Activated effector memory CD4-positive, alpha-beta T cell treated with anti-CD3 and anti-CD28 coated beads, Interleukin-2, amount 50 U/mL, for 16 hours (primary cell): Measurements from ENCODE around the gene MID1.

ENCODE experiments used
- DNase-seq: peaks from one replicate; pipeline ENCODE4 v3.0.0-alpha.2; 2020

The MID1 gene

DNA sequence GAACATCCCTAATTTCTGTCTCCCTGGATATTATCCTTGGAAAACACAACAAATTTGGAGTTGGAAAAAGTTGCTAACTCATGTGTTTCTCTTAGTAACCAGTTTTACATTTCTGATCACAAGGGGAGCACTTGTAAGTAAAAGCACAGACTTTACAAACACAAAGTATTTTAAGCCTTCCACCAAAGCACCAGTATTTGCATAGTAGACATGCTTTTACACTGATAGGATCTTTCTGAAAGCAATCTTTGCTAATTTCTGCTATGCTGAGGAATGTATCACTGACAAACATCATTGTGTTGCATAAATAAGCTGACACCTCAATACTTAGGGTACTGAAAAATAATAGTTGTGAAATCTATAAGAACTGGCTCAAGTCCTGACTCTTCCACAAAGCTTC lies 100.6 kb downstream of the MID1 start:
- no peak for DNase-seq

DNA sequence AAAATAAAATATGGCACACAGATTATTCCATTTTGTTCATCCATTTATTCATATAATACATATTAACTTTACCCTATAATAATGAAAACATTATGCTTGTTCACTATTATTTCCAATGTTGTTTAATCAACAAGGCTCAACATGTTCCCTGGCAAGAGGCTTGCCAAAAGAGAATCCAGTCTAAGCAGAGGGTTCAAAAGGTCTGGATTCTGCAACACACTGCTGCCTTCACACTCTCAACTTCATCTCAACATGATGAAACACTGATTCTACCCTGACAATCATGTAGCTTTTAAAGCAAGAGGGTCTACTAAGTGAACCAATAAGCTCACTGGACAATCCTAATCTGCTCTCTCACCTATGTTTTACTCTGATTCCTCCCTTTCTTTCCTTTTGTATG lies 101.1 kb downstream of the MID1 start:
- no peak for DNase-seq

DNA sequence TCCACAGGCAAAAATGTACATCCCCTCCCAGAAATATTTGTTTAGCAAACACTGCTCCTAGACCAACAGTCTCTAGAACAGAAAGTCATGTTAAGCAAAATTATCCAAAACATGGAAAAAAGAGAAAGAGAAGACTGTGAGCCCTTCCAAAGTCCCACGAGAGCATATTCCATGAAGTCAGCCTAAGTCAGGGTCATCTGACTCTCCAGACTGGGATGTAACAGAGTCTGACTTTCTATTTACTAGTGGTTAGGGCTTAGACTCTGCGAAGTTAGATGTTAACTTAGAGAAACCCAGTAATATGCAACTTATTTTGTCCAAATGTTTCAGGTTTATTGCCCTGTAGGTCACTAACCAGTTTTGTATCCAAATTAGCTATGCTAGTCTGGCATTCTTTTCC lies 102.3 kb downstream of the MID1 start:
- no peak for DNase-seq

DNA sequence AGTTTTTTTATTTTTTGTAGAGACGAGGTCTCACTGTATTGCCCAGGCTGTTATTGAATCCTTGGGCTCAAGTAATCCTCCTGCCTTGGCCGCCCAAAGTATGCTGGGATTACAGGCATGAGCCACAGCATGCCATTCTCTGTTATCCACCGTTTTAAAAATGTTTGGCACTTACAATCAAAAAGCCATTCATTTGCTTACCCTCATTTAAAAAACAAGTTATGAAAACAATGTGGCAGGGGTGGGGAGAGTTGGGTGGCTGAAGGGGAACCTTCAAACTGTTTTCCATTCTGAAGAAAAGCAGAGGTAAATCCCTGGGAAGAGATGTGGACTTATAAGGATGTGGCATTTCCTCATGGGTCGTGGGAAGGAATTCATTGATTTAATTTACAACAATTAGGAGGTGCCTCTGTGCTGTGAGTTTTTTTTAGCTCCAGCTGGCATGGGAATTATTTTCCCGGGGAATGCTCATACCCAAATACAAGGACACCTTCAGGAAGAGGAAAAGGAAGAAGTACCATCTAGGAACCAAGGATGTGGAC lies 103.5 kb downstream of the MID1 start:
- no peak for DNase-seq

DNA sequence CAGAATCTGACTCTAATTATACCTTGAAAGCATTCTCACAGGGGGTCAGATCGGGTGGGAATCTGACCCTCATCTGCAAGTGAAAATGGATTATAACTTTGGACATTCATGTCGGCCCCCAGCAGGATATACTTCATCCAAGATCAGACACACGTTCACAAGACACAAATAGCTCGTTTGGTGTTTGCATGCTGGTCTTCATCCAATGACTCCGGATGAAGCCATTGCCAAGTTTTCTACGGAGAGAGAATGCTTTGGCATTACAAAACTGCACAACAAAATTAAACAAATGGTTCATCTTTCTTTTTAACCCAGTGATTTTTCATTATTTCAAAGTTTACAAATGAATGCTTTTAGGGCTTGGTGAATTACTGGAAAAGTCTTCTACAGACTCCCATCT lies 105.5 kb downstream of the MID1 start:
- DNase-seq: no peak

DNA sequence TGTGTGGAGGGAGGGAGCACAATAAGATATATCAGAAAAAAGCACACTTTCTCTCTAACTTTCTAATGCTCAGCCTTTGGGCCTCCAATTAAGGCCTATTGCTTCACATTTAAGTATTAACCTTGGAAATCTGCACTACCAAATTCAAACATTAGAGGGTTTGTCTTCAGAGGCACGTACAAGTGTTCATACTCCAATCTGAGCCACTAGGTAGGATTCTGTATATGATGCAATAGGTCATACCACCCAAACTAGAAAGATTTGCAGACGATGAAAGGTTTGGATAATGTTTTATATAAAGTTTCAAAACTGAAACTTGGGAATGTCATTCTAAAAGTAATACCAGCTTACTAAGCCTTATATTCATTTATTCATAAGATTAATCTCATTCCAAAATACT lies 106.4 kb downstream of the MID1 start:
- no peak for DNase-seq

DNA sequence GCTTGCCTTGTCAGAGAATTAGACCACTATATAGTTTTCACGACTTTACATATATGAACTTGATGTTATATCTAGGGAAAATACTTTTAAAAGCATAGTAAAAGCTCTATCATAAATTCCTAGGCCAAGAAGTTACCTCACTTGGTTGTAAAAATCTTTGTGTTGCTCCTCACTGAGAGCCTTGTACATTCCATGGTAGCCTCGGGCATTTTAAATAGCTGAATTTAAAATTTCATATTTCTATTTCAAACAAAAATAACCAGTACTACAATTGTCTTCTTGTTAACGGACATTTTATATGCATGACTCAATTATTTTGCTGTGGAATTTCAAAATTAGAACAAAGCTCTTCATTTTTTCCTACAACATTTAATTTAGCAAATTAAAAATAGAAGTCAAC lies 107.6 kb downstream of the MID1 start:
- no peak for DNase-seq

DNA sequence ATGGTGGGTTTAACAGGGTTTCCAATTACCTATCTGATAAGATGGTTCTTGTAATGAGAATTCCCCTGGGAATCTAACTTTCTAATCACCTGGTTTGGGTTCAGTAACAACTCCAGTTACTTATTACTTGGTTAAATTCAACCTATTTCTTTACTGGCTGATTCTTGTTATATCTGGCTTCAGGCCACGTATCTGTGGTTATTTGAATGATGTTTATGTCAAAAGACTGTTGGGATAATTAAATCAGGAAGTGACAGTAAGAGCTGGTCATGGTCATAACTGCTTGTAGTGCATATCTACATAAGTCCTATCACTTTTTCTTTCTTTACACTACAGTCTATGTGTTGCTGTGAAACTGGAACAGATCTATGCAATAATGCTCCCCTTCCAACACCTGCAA lies 108.1 kb downstream of the MID1 start:
- DNase-seq: no peak

DNA sequence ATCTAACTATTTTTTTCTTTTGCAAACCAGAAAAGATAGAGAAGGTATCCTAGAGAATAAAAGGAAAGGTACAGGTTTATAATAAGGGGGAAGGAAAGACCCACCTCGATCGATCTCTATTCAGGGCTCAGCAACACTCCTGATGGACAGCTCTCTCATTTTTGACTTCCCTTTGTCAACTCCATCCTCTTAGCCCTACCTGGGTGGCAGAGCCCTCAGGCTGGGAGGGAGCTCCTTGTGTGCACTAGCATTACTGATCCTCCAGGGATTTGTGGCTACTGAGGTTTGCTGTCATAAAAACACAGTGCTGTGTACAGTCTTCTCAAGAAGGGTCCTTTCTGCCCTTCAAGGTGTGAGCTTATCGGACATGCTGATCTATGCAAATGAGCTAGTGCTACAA lies 111.0 kb downstream of the MID1 start:
- DNase-seq: no peak

DNA sequence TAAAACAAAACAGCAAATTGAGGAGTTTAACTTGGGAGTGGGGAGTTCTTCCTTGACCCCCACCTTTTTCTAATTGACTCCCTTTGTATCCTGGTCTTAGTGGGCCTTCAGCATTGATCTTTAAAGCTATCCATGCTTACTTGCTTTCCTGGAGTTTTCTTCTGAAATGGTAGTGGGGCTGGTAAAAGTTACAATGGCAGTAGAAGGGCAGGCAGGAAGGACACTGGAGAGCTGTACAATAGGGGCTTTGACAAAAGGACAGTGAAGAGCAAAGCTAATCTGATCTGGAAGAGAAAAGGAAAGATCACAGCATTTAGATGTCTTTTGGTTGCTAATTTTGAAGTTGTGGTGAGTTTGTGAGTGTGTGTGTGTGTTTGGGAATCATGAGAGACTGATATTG lies 111.5 kb downstream of the MID1 start:
- DNase-seq: no peak

DNA sequence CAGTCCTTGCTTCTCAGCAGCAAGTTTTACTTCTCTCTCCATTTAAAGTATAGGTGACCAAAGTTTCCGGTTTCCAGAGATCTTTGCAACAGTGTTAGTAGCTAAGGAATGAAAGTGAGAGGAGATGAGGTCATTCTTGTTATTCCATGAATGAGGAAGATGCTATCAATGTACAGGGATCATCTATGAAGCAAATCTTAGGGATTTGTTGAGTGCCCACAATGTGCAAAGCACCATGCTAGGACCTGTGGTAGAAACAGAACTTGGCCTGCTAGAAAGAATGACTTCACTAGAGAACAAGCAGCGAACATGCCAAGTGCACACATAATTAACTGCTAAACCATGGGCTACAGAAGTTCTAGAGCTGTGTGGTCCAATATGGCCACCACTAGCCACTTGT lies 112.5 kb downstream of the MID1 start:
- no peak for DNase-seq

DNA sequence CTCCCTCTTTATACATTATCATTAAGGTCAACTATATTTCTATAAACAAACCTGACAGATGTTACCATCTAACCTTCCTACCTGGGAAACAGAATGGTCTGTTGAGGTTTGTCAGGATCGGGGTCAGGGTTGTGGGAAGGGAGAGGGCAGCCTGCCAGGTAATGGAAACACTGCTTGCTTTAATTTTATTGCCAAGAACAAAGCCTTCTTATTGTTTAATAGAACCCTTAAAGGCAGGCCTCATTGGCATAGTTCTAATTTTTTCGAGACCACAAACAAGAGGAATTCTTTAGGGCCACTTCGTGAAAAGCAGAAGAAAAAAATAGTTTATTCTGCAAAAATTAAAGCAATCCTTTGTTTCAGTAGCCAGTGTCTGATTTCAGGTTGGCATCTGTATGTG lies 113.2 kb downstream of the MID1 start:
- DNase-seq: no peak

DNA sequence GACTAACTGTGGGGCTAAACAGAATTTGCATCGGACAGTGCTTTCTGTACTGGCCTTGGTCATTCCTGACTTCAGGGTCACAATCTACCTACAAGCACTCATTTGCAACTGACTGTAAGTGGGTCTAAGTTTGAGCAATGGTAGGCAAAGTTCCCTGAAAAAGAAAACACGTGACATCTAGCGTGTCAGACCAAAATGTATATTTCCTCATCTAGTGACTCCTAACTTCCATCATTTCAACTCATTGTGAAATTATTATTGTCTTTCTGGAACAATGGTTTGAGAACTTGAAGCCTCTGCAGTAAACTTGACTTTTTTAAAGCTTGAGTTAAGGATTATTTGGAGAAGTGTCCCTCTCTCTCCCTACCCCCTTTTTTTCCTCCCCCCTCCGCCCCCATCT lies 113.6 kb downstream of the MID1 start:
- DNase-seq: no peak

DNA sequence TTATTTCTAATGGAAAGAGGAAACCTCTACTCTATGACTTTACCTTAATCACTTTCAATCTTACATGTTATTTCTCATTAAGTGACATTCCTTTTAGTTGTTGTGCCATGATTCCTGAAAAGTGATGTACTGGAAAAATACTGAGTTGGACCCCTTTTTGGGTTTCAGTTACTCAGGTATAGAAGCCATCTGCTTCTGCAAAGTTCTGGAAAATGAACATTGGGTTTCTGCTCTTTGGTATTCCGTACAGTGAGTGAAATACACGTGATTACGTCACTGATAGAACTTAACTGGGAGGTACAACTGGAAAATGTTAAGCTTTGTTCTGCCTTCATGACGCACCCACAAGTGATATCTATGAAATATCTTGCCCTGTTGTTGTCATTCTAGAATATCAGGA lies 114.7 kb downstream of the MID1 start:
- DNase-seq: no peak

DNA sequence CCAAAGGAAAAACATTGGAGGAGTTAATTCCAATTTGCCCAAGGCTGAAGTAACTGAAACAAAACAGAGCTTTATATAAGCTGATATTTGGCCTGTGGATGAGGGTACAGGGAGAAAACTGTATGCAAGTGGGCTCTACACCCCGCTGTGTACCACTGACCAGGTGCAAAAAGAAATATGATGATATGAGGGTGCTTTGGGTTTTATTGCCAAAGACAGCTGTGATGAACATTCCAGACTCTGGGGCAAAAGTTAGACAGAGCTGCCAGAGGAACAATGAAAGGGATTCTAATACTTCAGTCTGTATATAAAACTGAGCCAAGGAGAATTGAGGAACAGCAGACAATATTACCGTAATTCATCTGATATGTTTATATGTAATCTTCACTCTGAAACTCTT lies 117.4 kb downstream of the MID1 start:
- DNase-seq: no peak

DNA sequence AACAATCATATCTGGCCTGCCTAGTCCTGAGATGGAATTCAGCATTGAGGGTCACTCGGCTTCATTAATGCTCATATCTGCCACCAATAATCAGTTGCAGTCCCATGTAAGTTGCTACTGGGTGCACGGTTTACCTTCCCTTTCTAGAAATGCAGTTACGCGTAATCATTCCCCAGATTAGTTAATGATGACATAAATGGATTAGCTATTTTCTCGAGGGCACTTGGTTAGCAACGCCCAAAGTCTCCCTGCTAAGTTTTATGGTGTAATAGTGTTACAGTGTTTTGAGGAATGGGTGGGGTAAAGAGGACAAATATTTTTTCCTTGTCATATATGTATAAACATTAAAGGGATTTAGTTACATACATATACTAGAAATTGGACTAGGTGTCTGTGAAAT lies 118.8 kb downstream of the MID1 start:
- no peak for DNase-seq

DNA sequence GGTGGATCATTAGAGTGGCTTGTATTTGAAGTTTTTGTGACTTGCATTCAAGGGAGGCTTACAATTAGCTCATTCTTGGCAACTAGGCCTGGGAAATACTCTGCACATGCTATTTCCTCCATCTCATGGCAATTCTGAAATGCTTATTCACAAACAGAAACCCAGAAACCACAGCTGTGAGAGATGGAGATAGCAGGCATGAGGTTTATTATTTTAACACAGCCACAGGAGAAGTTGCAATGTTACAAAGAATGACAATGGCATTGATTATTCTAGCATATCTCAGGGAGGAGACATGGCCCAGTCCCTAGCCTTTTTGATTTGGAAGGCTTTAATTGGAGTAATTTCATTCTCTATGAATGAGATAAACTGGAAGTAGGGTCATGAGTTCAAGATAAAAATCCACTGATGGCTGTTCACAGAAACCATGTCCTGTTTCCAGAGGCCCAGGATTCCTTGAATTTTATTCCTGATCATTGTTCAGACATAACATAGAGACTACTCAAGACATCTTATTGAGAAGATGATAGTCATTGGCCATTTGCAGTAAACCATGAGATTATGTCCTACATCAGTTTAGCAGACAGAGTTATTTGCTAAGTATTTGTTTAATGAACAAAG lies 123.9 kb downstream of the MID1 start:
- no peak for DNase-seq

DNA sequence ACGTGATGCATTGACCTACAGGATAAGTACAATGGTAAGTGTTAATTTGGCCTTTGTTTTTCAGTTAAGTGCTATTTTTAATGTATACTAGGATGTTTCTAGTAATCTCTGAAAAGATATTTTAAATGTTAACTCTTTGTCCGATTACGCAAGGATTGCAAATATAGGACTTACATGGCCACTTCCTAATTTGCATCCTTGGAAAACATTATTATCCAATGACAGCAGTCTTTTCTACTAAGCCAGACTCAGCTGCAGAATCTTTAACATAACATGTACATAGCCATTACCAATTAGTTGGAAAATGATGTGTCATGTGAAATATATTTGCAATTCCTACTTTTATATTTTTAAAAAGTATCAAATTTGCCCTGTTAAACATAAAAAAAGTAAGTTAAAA lies 124.7 kb downstream of the MID1 start:
- no peak for DNase-seq

DNA sequence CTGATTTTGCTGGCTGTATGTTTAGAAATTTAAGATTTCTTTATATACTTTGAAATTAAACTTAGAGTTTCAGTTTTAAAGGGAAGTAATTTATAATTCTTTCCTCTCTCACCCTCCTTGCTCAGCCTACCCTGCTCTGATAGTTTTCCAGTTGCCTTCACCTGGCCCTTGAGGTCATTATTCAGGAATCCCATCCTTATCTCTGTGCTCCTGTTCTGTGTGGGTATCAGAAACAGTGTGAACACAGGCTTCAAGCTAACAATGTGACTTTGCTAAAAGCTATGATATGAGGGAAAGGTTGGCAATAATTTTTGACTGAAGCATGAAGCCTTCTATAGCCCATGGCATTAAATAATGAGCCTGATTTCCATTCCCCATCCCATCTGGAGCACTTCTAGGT lies 128.1 kb downstream of the MID1 start:
- no peak for DNase-seq

DNA sequence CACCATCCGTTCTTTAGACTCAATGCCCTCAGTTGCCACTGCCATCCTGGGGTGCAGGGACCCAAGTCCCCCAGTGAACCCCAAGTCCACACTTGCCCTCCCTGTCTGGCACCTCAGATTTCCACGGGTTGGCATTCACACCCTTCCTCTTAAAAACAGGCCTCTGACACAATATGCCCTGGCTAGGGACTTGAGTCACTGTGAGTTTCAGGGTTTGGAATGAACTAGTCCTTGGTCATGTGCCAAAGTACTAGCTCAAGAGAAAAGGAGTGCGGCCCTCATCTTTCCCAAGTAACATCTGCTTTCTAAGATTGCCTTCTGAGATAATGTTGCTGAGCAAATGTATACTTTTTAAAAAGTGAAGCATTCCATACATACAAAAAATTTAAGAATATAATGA lies 134.0 kb downstream of the MID1 start:
- no peak for DNase-seq

DNA sequence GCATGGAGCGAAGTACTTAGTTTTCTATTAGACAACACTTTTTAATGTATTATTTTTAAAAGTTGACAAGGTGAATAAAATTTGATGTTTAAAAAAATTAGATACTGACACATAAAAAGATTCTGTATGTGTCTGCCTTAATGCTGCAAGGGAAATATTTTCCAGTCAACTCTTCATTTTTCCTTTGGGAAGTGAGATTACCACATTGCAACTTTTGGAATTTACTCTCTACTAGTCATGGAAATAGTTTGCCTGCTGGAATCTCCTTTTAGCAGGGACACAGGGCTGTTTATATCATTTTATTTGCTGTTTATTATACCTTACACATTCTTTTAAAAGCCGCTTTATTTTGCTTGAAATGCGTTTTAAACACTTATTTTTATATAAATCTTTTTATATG lies 135.1 kb downstream of the MID1 start:
- DNase-seq: no peak

DNA sequence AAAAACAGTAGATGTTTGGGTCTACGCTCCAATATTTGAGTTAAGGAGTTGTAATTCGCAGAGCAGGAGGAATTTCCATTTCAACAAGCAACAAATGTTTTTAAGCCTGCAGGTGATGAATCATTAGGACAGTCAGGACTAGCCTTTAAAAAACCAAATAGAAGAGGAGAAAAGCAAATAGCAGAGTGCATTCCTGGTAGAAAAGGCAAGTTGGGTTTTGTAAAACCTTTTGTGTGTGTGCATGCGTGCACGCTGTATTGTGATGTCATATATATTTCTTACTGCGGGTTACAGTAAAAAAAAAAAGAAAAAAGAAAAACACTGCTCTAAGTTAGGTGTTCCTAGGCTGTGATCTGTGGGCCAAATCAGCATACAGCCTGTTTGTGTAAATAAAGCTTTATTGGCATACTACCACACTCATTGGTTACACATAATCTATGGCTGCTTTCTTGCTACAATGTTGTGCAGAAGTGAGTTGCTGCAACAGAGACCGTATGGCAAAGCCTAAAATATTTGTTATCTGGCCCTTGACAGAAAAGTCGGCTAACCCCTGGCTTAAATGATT lies 135.6 kb downstream of the MID1 start:
- no peak for DNase-seq

DNA sequence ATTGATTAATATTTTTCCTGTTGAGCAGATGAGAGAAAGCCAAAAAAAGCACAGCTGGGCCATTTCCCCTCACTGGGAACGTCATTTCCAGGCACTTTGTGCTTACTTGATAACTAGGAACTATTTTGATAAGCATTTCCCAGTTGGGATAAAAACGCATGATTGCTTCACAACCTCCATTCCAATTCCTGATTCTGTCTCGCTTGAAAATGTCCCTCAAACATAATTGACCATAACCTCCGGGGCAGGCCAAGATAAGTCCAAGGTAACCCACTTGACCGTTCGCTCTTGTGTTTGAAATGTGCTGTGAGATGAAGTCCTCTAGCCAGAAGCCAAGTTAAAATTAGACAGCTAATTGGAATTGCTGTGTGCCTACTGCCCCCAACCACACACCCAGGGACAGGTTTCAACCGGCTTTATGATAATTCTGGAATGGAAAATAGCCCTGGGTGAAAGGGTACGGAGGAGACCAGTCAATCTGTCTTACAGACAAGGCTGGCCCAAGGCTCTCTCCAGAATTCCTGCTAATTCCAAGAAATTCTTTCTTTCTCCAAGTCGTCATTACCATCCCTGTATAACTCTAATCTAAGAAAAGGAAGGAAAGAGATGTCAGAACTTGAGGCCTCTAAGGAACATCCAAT lies 137.1 kb downstream of the MID1 start:
- no peak for DNase-seq

DNA sequence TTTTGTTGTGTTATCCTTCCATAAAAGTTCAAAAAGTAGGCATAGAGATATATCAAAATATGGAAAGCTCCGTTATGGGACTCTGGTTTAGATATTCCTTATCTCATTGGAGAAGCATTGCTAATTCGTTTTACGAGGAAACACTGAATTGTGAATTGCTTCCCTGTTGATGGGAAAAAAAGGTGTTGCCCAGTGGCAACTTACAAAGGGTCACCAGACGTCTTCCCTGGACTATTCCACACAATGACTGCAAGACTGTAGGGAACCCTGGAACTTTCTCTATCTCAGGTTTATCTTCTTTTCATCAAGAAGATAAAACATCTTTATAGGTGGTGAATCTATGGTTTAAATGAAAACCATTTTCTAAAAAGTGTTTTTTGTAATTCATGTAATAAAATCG lies 137.7 kb downstream of the MID1 start:
- DNase-seq: no peak

DNA sequence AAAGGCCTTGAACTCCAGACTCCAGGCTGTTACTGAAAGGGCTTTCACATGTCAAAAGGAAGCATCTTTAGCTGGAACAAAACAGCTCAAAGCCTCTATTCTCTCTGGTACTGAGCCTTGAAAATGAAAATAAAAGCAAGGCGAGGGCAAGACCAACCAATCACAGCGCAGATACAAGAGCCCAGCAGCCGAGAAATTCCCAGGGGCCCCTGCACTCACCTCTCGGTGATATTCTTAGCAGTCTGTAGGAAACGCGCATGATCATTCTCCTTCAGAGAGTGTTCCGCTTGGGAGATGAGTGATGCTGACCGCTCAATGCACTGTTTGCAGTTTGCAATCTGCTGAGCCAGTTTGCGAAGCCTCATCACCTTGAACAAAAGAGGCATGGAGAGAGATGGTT lies 138.1 kb downstream of the MID1 start:
- no peak for DNase-seq
